SK-N-SH treated with all-trans-retinoic acid at 6 μM for 48 hours (cell line): ENCODE measurements around the gene FATE1.

Experiments
- ATAC-seq: fragments of 200-7000 bp; cut with Tn5 transposase; 3 replicates; pipeline ENCODE4 v1.9.1; 2020; ENCODE audit warnings: mild to moderate bottlenecking, moderate library complexity
- ARNTL ChIP-seq: fragments of 450-650 bp; formaldehyde crosslinking; IDR thresholded peaks from 2 replicates; pipeline ENCODE4 v1.5.0; 2020; ENCODE audit warnings: low read depth, mild to moderate bottlenecking, moderate library complexity, borderline replicate concordance
- CSDC2 ChIP-seq: fragments of 250-450 bp; sonication (Bioruptor Pico); IDR thresholded peaks from 2 replicates; pipeline ENCODE4 v1.5.0; 2020; ENCODE audit warnings: mild to moderate bottlenecking, moderate library complexity
- ESRRG ChIP-seq: fragments of 250-450 bp; sonication (Bioruptor Pico); IDR thresholded peaks from 2 replicates; pipeline ENCODE4 v1.6.1; 2021; ENCODE audit warnings: mild to moderate bottlenecking
- GLIS3 ChIP-seq: fragments of 250-450 bp; sonication (Bioruptor Pico); IDR thresholded peaks from 2 replicates; pipeline ENCODE4 v1.5.0; 2020; ENCODE audit warnings: mild to moderate bottlenecking, moderate library complexity
- ISL1 ChIP-seq: fragments of 250-450 bp; sonication (Bioruptor Pico); IDR thresholded peaks from 2 replicates; pipeline ENCODE4 v2.1.2; 2022; ENCODE audit warnings: mild to moderate bottlenecking, moderate library complexity
- OSR1 ChIP-seq: fragments of 250-450 bp; sonication (Bioruptor Pico); IDR thresholded peaks from 2 replicates; pipeline ENCODE4 v1.8.0; 2022; ENCODE audit warnings: moderate library complexity, mild to moderate bottlenecking, inconsistent platforms
- RARB ChIP-seq: fragments of 250-450 bp; sonication (Bioruptor Pico); IDR thresholded peaks from 2 replicates; pipeline ENCODE4 v1.8.0; 2021; ENCODE audit warnings: mild to moderate bottlenecking, moderate library complexity
- TCF4 ChIP-seq: fragments of 250-450 bp; sonication (Bioruptor Pico); IDR thresholded peaks from 2 replicates; pipeline ENCODE4 v1.8.0; 2021; ENCODE audit warnings: mild to moderate bottlenecking, moderate library complexity, borderline replicate concordance
- ZFP30 ChIP-seq: fragments of 450-650 bp; formaldehyde crosslinking; IDR thresholded peaks from 2 replicates; pipeline ENCODE4 v1.5.0; 2022; ENCODE audit warnings: mild to moderate bottlenecking, moderate library complexity
- ZNF565 ChIP-seq: fragments of 450-650 bp; formaldehyde crosslinking; conservative IDR thresholded peaks from 2 replicates; pipeline ENCODE4 v1.5.0; 2020; ENCODE audit warnings: low read depth, mild to moderate bottlenecking, moderate library complexity
- ZNF70 ChIP-seq: fragments of 450-650 bp; formaldehyde crosslinking; IDR thresholded peaks from 2 replicates; pipeline ENCODE4 v1.5.0; 2020; ENCODE audit warnings: mild to moderate bottlenecking, moderate library complexity
- ZNF8 ChIP-seq: fragments of 450-650 bp; formaldehyde crosslinking; IDR thresholded peaks from 2 replicates; pipeline ENCODE4 v1.5.0; 2020; ENCODE audit warnings: mild to moderate bottlenecking, moderate library complexity
- TF ChIP-seq, protein P1 (sequence below): fragments of 250-450 bp; sonication (Bioruptor Pico); IDR thresholded peaks from 2 replicates; pipeline ENCODE4 v1.8.0; 2020; ENCODE audit warnings: mild to moderate bottlenecking, moderate library complexity, borderline replicate concordance
- TF ChIP-seq, protein P2 (sequence below): fragments of 250-450 bp; sonication (Bioruptor Pico); IDR thresholded peaks from 2 replicates; pipeline ENCODE4 v1.5.1; 2020; ENCODE audit warnings: low read depth, mild to moderate bottlenecking, moderate library complexity
- TF ChIP-seq, protein P3 (sequence below): fragments of 250-450 bp; sonication (Bioruptor Pico); IDR thresholded peaks from 2 replicates; pipeline ENCODE4 v1.5.0; 2020; ENCODE audit warnings: mild to moderate bottlenecking, moderate library complexity
- TF ChIP-seq, protein P4 (sequence below): fragments of 250-450 bp; sonication (Bioruptor Pico); IDR thresholded peaks from 2 replicates; pipeline ENCODE4 v1.5.1; 2021; ENCODE audit warnings: mild to moderate bottlenecking, moderate library complexity
- TF ChIP-seq, protein P5 (sequence below): fragments of 250-450 bp; sonication (Bioruptor Pico); IDR thresholded peaks from 2 replicates; pipeline ENCODE4 v1.8.0; 2021; ENCODE audit warnings: low read depth, mild to moderate bottlenecking, moderate library complexity, borderline replicate concordance

FATE1 gene

DNA sequence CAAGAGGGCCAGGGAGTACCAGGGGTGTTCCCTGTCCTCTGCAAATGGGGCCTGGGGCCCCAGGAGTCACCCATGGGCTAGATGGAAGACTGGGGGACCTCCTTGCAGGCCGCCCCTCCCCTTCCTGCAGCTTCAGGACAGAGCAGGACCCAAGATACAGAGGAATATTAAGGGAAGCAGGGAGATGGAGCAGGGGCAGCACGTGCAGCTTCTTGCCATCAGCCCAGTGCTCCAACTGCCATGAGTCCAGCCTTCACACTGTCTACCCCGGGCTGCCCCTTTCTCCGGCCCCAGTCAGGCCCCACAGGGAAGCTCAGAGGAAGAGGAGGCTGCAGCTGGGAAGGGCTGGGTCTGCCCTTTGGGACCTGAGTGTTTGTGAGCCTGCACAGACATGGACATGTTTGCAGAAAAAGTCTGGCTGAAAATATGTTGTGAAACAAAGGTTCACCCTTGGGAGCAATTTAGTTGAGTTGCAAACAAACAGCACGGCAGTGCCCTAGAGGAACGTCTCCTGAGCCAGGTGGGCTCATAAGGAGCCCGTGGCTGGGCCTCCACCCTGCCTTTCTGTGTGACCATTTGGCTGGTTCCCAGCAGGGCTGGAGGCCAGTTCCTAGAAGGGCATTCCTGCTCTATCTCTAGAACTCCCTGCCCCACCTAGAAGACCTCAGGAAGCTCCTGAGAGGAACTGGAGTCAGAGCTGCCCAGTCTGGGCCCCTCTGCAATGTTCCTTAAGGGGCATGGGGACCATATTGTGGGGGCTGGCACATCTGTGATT, 8.9 kb downstream of the FATE1 start:
- ATAC-seq, result no peak
- TF ChIP-seq, protein P1, sequence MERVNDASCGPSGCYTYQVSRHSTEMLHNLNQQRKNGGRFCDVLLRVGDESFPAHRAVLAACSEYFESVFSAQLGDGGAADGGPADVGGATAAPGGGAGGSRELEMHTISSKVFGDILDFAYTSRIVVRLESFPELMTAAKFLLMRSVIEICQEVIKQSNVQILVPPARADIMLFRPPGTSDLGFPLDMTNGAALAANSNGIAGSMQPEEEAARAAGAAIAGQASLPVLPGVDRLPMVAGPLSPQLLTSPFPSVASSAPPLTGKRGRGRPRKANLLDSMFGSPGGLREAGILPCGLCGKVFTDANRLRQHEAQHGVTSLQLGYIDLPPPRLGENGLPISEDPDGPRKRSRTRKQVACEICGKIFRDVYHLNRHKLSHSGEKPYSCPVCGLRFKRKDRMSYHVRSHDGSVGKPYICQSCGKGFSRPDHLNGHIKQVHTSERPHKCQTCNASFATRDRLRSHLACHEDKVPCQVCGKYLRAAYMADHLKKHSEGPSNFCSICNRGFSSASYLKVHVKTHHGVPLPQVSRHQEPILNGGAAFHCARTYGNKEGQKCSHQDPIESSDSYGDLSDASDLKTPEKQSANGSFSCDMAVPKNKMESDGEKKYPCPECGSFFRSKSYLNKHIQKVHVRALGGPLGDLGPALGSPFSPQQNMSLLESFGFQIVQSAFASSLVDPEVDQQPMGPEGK (CRISPR knock-in tag), result no peak
- TF ChIP-seq, protein P2, sequence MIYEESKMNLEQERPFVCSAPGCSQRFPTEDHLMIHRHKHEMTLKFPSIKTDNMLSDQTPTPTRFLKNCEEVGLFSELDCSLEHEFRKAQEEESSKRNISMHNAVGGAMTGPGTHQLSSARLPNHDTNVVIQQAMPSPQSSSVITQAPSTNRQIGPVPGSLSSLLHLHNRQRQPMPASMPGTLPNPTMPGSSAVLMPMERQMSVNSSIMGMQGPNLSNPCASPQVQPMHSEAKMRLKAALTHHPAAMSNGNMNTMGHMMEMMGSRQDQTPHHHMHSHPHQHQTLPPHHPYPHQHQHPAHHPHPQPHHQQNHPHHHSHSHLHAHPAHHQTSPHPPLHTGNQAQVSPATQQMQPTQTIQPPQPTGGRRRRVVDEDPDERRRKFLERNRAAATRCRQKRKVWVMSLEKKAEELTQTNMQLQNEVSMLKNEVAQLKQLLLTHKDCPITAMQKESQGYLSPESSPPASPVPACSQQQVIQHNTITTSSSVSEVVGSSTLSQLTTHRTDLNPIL (CRISPR knock-in tag), result no peak
- TF ChIP-seq, protein P3, sequence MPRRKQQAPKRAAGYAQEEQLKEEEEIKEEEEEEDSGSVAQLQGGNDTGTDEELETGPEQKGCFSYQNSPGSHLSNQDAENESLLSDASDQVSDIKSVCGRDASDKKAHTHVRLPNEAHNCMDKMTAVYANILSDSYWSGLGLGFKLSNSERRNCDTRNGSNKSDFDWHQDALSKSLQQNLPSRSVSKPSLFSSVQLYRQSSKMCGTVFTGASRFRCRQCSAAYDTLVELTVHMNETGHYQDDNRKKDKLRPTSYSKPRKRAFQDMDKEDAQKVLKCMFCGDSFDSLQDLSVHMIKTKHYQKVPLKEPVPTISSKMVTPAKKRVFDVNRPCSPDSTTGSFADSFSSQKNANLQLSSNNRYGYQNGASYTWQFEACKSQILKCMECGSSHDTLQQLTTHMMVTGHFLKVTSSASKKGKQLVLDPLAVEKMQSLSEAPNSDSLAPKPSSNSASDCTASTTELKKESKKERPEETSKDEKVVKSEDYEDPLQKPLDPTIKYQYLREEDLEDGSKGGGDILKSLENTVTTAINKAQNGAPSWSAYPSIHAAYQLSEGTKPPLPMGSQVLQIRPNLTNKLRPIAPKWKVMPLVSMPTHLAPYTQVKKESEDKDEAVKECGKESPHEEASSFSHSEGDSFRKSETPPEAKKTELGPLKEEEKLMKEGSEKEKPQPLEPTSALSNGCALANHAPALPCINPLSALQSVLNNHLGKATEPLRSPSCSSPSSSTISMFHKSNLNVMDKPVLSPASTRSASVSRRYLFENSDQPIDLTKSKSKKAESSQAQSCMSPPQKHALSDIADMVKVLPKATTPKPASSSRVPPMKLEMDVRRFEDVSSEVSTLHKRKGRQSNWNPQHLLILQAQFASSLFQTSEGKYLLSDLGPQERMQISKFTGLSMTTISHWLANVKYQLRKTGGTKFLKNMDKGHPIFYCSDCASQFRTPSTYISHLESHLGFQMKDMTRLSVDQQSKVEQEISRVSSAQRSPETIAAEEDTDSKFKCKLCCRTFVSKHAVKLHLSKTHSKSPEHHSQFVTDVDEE (CRISPR knock-in tag), result no peak
- no peak for TF ChIP-seq GLIS3 (CRISPR knock-in tag)
- no peak for TF ChIP-seq CSDC2 (CRISPR knock-in tag)
- TF ChIP-seq, protein P4, sequence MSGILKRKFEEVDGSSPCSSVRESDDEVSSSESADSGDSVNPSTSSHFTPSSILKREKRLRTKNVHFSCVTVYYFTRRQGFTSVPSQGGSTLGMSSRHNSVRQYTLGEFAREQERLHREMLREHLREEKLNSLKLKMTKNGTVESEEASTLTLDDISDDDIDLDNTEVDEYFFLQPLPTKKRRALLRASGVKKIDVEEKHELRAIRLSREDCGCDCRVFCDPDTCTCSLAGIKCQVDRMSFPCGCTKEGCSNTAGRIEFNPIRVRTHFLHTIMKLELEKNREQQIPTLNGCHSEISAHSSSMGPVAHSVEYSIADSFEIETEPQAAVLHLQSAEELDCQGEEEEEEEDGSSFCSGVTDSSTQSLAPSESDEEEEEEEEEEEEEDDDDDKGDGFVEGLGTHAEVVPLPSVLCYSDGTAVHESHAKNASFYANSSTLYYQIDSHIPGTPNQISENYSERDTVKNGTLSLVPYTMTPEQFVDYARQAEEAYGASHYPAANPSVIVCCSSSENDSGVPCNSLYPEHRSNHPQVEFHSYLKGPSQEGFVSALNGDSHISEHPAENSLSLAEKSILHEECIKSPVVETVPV (CRISPR knock-in tag), result no peak
- no peak for TF ChIP-seq ISL1
- no peak for TF ChIP-seq TCF4
- no peak for TF ChIP-seq ZFP30 (CRISPR knock-in tag)
- TF ChIP-seq ZNF565, result no peak
- TF ChIP-seq, protein P5, sequence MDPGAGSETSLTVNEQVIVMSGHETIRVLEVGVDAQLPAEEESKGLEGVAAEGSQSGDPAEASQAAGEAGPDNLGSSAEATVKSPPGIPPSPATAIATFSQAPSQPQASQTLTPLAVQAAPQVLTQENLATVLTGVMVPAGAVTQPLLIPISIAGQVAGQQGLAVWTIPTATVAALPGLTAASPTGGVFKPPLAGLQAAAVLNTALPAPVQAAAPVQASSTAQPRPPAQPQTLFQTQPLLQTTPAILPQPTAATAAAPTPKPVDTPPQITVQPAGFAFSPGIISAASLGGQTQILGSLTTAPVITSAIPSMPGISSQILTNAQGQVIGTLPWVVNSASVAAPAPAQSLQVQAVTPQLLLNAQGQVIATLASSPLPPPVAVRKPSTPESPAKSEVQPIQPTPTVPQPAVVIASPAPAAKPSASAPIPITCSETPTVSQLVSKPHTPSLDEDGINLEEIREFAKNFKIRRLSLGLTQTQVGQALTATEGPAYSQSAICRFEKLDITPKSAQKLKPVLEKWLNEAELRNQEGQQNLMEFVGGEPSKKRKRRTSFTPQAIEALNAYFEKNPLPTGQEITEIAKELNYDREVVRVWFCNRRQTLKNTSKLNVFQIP (CRISPR knock-in tag), result no peak
- no peak for TF ChIP-seq ARNTL (CRISPR knock-in tag)
- TF ChIP-seq ZNF70 (CRISPR knock-in tag), result no peak
- TF ChIP-seq ZNF8 (CRISPR knock-in tag), result no peak

DNA sequence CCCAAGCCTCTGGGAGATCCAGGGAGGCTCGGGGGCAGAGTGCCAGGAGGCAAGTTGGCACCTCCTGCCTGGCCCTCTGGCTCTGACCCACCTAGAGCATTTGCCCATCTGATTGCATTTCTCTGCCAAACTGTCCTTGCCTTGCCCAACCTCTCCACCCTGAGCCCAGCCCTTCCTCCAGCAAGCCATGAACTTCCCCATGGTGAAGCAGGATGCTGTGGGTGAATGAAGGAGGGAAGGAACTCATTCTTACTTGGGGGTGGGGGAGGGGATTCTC, 9.4 kb downstream of the FATE1 start:
- ATAC-seq, result no peak
- no peak for TF ChIP-seq ARNTL (CRISPR knock-in tag)
- TF ChIP-seq ZNF70 (CRISPR knock-in tag), result no peak
- no peak for TF ChIP-seq OSR1 (CRISPR knock-in tag)
- TF ChIP-seq, protein P2 (CRISPR knock-in tag), result no peak
- TF ChIP-seq, protein P4 (CRISPR knock-in tag), result no peak
- TF ChIP-seq ZNF565, result no peak
- TF ChIP-seq, protein P1 (CRISPR knock-in tag), result no peak
- no peak for TF ChIP-seq RARB (CRISPR knock-in tag)
- no peak for TF ChIP-seq ESRRG (CRISPR knock-in tag)
- TF ChIP-seq ZNF8 (CRISPR knock-in tag), result no peak
